Astrocyte (in vitro differentiated cells and primary cell): ENCODE results near the gene ARHGEF40.

ENCODE experiments used
- CTCF ChIP-seq: IDR thresholded peaks from 2 replicates; pipeline ENCODE4 v1.5.1; 2011; ENCODE audit warnings: low read depth, mild to moderate bottlenecking, inconsistent platforms, low read length, moderate library complexity; ENCODE audit not compliant: insufficient read depth
- EZH2 ChIP-seq: IDR thresholded peaks from 2 replicates; pipeline ENCODE4 v1.6.1; 2012; ENCODE audit warnings: mild to moderate bottlenecking, low read length, inconsistent platforms; ENCODE audit not compliant: insufficient read depth

DNA sequence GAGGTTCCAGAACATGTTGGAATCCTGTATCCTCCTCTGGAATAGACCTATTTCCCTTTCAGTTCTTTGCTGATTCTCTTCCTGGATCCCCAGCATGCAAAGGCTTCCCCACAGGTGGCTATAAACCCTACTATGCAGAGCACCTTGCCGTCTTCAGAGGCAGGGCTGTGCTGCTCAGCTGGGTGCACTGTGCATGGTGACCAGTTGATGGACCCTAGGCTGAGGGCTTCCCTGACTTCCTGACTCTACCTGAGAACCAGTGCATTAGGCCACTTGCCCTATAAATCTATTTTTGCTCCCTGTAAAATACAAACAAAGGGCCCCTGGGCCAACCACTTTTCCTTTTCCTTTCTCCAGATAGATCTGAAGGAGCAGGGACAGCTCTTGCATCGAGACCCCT, 14.3 kb downstream of the ARHGEF40 start:
- TF ChIP-seq CTCF (no peak), EZH2 (no peak)
